HepG2 (cell line): ENCODE data around the gene EPB41L5.

Experiments
- CCAR2 ChIP-seq: fragments of 200-400 bp; formaldehyde crosslinking; optimal IDR thresholded peaks from 2 replicates; pipeline ENCODE3; 2018; ENCODE audit warnings: low read depth, mild to moderate bottlenecking, low read length, moderate library complexity
- EZH2 ChIP-seq: conservative IDR thresholded peaks from 2 replicates; pipeline ENCODE4 v1.6.1; 2012; ENCODE audit warnings: mild to moderate bottlenecking, low read depth, low read length, moderate library complexity
- FOXK2 ChIP-seq: fragments of 450-650 bp; IDR thresholded peaks from 2 replicates; pipeline ENCODE4 v1.6.1; 2016
- NFATC3 ChIP-seq: sonication (generic); formaldehyde crosslinking; IDR thresholded peaks from 2 replicates; pipeline ENCODE4 v1.5.1; 2020; ENCODE audit warnings: mild to moderate bottlenecking, missing genetic modification reagents
- TBP ChIP-seq: sonication (generic); formaldehyde crosslinking; IDR thresholded peaks from 2 replicates; pipeline ENCODE4 v1.5.0; 2020; ENCODE audit warnings: missing genetic modification reagents
- ZNF609 ChIP-seq: sonication (generic); formaldehyde crosslinking; IDR thresholded peaks from 2 replicates; pipeline ENCODE4 v1.4.0; 2020; ENCODE audit warnings: mild to moderate bottlenecking, missing genetic modification reagents, borderline replicate concordance

GRCh38 chr2:120077896-120078295 lies 65.0 kb downstream of the EPB41L5 start:
- no peak for TF ChIP-seq CCAR2
- no peak for TF ChIP-seq FOXK2
- no peak for TF ChIP-seq ZNF609
- TF ChIP-seq TBP: no peak
- TF ChIP-seq NFATC3 (CRISPR knock-in tag): no peak
- TF ChIP-seq EZH2: no peak
